ENCODE results near the gene KIF16B.

KIF16B gene

DNA sequence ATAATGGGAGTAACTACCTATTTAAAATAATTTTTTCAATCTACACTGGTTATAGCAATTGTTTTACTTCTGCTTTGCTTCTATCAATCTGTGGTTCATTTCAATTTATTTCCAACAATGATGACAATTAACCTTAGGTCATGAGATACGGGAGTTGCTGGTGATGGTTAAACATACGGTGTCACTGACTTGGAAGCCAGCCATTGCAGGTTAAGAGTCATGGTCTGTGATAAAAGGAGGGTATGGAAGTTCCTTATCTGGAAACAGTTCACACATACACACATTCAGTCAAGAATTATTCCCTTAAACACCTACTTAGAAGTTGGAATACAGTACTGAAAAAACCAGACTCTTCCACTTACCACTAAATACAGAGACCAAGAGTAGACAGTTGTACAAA lies 180.0 kb downstream of the KIF16B start:
- TF ChIP-seq, protein P1, sequence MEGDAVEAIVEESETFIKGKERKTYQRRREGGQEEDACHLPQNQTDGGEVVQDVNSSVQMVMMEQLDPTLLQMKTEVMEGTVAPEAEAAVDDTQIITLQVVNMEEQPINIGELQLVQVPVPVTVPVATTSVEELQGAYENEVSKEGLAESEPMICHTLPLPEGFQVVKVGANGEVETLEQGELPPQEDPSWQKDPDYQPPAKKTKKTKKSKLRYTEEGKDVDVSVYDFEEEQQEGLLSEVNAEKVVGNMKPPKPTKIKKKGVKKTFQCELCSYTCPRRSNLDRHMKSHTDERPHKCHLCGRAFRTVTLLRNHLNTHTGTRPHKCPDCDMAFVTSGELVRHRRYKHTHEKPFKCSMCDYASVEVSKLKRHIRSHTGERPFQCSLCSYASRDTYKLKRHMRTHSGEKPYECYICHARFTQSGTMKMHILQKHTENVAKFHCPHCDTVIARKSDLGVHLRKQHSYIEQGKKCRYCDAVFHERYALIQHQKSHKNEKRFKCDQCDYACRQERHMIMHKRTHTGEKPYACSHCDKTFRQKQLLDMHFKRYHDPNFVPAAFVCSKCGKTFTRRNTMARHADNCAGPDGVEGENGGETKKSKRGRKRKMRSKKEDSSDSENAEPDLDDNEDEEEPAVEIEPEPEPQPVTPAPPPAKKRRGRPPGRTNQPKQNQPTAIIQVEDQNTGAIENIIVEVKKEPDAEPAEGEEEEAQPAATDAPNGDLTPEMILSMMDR (IDR thresholded peaks at IDR 0.05; ENCODE audit: insufficient read depth, missing control alignments), result no peak
- DNase-seq (ENCODE audit: insufficient read length, low spot score) (no peak), FAIRE-seq (no peak)

- DNase-seq (ENCODE audit: insufficient read length, low spot score), result no peak
- TF ChIP-seq, protein P1 (IDR thresholded peaks at IDR 0.05; ENCODE audit: insufficient read depth, missing control alignments), result no peak
- no peak for FAIRE-seq
Measured at GRCh38 chr20:16392346-16392745, 180.9 kb downstream of the KIF16B start.

DNA sequence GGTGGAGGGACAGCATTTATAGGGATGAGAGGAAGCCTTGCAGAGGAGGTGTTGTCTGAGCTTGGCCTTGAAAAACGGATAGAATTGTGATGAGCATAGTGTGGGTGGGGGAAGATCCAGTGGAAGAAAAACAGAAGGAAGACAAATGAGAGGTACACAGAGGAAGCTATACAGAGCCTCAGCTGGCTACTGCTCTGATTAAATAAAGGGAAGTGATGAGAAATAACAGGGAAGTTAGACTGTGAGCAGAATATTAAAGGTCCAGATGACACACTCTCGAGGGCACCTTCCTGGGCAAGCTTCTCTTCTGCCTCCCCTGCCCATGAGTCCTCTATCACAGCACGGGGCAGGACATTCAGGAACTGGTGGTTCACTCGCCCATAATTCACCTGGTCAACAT lies 182.3 kb downstream of the KIF16B start:
- TF ChIP-seq, protein P1 (IDR thresholded peaks at IDR 0.05; ENCODE audit: insufficient read depth, missing control alignments), result no peak
- DNase-seq (ENCODE audit: insufficient read length, low spot score), result no peak
- no peak for FAIRE-seq

DNA sequence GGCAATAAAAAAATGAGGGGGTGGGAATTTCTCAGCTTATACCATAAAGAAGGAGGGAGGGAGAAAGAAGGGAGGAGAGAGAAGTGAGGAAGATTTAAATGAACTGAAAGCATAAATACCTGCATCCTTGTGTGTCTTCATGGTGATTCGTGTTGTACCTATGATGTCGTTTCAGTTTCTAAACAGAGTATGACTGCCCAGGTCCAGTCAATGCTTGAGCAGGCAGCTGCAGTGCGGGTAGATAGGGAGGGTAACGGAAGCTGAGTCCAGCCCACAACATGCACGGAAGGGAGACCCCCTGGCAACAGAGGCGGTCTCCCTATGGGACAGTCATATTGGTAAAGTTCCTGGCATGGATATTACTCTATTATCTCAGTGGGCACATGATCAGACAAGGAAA lies 184.5 kb downstream of the KIF16B start:
- no peak for DNase-seq (ENCODE audit: insufficient read length, low spot score)
- no peak for FAIRE-seq
- TF ChIP-seq, protein P1 (IDR thresholded peaks at IDR 0.05; ENCODE audit: insufficient read depth, missing control alignments), result no peak

- FAIRE-seq (no peak), DNase-seq (ENCODE audit: insufficient read length, low spot score) (no peak)
- TF ChIP-seq, protein P1 (IDR thresholded peaks at IDR 0.05; ENCODE audit: insufficient read depth, missing control alignments), result no peak
Measured at GRCh38 chr20:16387666-16388065, 185.6 kb downstream of the KIF16B start.

DNA sequence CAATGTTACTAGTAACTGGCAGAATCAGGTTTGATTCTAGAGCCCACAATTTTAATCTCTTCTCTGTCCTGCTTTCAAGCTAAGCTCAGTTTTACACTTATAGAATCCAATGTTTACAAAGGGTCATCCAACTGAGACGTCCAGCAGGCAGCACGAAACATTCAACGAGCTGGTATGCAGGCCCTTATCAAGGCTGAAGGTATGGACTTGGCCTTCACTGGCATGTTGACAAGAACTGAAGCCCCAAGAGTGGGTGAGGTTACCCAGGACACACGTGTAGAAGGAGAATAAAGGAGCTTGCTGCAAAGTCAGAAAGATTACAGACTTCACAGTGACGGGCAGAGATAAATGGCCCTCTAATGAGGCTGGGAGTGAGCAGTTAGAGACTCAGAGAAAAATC lies 187.4 kb downstream of the KIF16B start:
- TF ChIP-seq, protein P1 (IDR thresholded peaks at IDR 0.05; ENCODE audit: insufficient read depth, missing control alignments), result no peak
- no peak for FAIRE-seq
- DNase-seq (ENCODE audit: insufficient read length, low spot score), result no peak

- DNase-seq (ENCODE audit: insufficient read length, low spot score), result no peak
- no peak for FAIRE-seq
- TF ChIP-seq, protein P1 (IDR thresholded peaks at IDR 0.05; ENCODE audit: insufficient read depth, missing control alignments), result no peak
Measured at GRCh38 chr20:16385462-16385861, 187.8 kb downstream of the KIF16B start.
